HG03139 (cell line): ENCODE measurements around the gene ARHGAP45.

Experiments used
- ATAC-seq: cut with Tn5 transposase; IDR thresholded peaks from one replicate; pipeline ENCODE4 v1.9.1; 2021; ENCODE audit not compliant: unreplicated experiment

ARHGAP45 gene

DNA sequence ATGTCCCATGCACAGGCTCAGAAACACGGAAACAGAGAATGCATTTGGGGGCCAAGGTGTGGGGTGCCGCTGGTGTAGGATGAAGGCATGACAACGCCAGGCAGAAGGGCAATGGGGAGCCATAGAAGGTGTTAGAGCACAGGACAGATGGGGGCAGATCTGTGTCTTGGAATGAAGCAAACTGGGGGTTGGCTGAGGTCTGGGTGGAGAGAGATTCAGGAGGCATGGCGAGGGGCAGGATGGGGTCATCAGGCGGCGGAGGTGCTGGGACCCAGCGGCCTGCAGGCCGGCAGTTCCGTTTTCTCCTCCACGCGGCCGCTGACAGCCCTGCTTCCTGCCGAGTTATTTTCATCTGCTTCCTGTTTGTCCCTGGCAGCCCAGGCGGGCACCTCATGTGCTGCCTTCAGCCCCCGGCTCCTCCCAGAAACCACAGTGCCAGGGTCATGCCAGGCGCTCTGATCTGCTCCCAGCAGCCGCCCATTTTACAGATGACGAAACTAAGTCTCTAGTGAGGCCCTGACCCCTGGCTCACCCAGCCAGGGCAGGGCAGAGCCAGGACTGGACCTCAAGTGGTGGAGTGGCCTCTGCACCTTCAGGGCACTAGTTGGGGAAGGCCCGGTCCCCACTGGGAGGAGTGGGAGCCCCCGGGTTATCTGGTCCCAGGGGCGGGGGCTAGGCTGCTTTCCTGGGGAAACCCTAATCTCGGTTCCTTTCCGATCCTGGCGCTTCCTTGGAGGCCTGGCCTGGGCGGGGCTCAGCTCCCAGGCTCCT, 2.2 kb downstream of the ARHGAP45 start:
- no peak for ATAC-seq

DNA sequence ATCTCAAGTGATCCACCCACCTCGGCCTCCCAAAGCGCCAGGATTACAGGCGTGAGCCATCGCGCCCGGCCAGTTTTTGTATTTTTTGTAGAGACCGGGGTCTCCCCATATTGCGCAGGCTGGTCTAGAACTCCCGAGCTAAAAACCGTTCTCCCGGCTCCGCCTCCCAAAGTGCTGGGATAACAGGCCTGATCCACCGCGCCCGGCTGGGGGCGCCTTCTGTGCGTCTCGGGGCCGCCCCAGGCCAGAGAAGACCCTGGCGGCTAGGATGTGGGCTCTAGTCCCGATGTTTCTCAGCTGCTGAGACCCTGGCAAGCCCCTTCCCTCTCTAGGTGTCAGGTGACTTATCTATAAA, 3.6 kb downstream of the ARHGAP45 start:
- ATAC-seq = no peak

DNA sequence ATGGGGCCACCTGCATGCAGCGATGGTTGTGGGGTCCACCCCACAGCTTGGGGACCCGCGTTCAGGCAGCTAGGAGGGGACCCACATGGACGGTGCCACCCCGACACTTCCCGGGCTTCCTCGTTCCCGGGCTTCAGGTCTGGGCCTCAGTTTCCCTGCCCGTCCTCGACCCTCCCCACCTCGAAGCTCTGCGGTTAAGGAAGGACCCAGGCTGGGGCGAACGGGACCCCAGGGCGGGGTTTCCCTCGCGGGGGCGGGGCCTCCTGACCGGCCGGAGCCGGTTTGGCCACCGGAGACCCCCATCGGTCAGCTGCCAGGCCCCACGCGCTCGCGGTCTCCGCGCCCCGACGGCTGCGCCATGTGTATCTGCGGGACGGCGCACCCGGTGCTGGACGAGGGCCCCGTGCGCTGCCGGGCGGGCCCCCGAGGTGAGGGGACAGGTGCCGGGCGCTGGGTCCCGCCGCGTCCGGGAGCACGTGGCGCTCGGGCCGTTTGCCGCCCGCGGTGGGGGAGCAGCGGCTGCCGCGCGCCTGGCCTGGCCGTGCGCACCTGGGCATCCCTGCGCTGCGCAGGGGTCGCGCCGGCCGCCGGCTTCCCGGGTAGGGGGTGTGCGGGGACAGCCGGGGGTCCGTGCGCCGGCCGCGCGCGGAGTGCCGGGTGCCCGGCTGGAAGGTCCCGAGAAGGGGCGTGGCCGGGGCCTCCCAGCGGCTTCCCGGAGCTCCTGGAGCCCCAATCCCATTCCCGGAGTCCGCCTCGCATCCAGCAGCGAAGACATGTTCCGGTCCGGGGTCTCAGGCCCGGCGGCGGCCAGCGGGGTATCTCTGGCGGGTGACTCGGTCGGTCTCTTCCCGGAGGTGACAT, 4.2 kb downstream of the ARHGAP45 start:
- ATAC-seq = no peak

DNA sequence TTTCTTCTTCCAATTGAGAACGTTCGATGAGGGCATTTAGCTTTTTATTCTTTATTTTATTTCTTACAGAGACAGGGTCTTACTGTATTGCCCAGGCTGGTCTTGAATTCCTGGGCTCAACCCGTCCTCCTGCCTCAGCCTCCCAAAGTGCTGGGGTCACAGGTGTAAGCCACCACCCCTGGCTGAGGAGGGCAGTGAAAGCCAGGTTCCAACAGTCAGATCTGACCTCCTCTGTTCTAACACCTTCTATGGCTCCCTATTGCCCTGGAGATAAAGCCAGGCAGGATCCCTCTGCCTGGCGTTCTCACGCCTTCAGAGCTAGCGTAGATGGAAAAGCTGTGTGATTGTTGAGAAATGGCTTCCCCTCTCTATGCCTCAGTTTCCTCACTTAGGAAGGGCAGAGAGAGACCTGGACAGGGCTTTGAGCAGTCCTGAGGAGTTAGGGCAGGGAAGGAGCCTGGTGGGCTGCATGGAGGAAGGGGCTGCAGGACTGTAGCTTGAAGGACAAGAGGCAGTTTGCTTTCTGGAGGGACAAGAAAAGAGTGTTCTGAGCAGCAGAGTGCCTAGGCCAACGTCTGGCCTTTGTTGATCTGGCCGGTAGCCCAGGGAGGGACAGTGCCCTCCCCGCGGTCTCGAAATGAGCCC, 5.5 kb downstream of the ARHGAP45 start:
- ATAC-seq = no peak

DNA sequence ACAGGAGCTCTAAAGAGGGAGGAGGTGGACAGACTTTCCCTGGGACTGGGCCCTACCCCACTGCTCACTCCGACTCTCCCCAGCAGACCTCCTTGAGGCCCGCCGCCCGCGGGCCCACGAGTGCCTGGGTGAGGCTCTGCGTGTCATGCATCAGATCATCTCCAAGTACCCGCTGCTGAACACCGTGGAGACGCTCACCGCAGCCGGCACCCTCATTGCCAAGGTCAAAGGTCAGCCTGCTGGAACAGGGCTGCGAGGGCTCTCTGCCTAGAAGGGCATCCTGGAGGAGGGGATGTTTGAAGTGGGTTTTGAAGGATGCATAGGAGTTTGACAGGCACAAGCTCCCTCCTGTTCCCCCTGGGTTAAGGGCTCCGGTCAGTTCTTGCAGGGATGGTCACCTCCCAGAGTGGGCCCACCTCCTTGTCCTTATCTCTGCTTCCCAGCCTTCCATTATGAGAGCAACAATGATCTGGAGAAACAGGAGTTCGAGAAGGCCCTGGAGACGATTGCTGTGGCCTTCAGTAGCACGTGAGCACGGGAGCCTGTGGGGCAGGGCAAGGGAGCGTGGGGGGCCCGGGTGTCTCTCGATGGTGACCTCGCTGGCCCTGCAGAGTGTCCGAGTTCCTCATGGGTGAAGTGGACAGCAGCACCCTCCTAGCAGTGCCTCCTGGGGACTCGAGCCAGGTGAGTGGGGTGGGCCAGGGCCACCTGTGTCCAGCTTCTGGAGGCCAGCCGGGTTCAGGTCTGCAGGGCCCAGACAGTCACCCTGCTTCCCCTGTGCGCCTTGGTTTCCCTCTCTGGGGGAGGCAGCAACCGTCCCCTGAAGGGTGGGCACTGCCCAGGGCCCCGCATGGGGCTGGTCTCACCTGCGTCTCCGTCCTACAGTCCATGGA, 6.3 kb downstream of the ARHGAP45 start:
- ATAC-seq = no peak

DNA sequence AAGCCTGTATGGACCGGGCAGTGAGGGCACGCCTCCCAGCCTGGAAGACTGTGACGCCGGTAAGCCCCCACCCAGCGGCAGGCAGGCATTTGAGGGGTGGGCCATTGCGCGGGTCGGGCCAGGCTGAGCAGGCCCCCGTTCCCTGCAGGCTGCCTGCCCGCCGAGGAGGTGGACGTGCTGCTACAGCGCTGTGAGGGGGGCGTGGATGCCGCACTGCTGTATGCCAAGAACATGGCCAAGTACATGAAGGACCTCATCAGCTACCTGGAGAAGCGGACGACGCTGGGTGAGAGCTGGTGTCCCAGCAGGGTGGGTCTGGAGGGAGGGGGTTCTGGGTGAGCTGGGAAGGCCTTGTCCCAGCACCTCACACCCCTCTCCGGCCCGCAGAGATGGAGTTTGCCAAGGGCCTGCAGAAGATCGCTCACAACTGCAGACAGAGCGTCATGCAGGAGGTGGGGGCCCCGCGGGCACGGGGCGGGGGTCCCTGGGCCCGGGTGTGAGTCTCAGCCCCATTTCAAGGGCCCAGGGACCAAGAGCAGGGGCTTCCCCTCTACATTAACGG, 7.1 kb downstream of the ARHGAP45 start:
- ATAC-seq = no peak

DNA sequence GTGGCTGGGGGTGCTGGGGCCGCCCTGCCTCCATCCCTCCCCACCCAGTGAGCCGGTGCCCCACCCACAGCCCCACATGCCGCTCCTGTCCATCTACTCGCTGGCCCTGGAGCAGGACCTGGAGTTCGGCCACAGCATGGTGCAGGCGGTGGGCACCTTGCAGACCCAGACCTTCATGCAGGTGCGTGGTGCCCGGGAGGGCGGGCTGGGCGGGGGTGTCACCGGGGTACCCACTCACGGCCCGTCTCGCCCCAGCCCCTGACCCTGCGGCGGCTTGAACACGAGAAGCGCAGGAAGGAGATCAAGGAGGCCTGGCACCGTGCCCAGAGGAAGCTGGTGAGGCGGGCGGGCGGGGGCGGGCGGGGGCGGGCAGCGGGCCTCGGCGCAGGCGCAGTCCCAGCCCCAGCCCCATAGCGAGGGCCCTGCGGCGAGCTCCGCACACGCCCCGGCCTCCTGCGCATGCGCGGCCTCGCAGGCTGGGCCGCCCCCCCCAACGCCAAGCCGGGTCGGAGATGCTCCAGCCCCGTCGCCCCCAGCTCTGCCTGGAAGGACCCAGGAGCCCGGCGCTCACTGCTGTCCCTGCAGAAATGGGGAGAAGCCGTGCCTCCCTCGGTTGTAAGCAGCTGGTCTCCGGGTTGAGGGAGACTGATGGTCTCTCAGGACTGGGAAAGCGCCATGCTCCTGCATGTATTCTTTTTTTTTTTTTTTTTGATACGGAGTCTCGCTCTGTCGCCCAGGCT, 7.7 kb downstream of the ARHGAP45 start:
- ATAC-seq = no peak

DNA sequence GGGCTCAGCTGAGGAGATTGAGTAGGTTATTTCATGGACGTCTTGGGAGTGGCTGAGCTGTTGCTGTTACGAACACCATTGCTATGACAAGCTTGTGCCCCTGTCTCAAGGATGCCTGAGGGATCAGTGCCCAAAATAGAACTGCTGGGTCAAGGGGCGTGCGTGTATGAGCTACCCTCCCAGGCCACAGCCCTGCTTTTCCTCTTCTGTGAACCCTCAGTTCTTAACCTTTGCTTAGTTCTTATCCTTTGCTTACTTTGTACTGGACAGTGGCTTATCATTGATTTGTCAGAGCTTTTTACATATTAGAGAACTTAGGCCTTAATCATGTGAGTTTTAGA, 9.0 kb downstream of the ARHGAP45 start:
- ATAC-seq = no peak

DNA sequence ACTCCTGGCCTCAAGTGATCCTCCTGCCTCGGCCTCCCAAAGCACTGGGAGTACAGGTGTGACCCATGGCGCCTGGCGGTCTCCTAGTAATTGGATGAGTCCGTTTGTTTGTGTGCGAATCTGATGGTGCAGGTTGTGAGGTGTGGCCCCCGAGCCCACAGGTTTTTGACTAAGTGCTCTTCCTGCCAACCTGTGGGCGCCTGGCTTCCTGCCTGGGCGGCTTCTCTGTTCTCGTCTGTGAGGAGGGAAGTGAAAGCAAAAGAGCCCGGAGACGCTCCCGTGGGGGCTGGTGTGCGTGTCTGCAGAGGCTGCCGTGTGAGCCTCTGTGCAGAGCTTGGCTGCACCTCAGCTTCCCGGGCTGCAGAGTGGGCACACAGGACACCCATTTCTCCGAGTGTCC, 10.0 kb downstream of the ARHGAP45 start:
- ATAC-seq = peak; percentile 54

DNA sequence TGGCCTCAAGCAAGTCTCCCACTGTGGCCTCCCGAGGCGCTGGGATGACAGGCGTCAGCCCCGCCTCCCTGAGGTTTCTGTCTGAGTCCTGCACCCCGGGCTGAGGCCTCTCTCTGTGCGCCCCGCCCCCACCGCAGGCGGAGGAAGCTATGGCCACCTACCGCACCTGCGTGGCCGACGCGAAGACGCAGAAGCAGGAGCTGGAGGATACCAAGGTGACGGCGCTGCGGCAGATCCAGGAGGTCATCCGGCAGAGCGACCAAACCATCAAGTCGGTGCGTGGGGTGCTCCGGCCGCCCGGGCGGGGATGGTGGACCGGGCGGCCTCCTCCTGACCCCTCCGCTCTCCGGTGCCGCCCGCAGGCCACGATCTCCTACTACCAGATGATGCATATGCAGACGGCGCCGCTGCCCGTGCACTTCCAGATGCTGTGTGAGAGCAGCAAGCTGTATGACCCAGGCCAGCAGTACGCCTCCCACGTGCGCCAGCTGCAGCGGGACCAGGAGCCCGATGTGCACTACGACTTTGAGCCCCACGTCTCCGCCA, 12.7 kb downstream of the ARHGAP45 start:
- no peak for ATAC-seq

DNA sequence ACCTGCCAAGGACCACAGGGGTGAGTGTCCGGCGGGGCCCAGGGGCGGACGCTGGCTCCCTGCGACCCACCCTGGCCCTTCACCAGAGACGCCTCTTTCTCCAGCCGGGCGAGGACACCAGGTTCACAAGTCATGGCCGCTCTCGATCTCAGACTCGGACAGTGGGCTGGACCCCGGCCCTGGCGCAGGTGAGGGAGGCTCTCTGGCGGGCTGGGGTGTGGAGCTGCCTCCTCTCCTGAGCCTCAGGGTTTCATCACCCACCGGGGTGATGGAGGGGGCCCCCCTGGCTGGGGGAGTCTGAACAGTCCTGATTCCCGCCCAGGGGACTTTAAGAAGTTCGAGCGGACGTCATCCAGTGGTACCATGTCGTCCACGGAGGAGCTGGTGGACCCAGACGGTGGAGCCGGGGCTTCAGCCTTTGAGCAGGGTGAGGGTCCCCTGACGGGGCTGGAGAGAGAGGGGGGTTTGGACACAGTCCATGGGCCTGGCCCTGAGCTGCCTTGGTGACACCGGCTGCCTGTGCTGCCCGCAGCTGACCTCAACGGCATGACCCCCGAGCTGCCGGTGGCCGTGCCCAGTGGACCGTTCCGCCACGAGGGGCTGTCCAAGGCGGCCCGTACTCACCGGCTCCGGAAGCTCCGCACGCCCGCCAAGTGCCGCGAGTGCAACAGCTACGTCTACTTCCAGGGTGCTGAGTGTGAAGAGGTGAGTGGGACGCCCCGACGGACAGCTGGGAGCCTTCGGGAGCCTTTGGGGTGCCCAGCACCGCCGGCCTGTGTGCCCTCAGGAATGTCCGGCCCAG, 13.6 kb downstream of the ARHGAP45 start:
- no peak for ATAC-seq

DNA sequence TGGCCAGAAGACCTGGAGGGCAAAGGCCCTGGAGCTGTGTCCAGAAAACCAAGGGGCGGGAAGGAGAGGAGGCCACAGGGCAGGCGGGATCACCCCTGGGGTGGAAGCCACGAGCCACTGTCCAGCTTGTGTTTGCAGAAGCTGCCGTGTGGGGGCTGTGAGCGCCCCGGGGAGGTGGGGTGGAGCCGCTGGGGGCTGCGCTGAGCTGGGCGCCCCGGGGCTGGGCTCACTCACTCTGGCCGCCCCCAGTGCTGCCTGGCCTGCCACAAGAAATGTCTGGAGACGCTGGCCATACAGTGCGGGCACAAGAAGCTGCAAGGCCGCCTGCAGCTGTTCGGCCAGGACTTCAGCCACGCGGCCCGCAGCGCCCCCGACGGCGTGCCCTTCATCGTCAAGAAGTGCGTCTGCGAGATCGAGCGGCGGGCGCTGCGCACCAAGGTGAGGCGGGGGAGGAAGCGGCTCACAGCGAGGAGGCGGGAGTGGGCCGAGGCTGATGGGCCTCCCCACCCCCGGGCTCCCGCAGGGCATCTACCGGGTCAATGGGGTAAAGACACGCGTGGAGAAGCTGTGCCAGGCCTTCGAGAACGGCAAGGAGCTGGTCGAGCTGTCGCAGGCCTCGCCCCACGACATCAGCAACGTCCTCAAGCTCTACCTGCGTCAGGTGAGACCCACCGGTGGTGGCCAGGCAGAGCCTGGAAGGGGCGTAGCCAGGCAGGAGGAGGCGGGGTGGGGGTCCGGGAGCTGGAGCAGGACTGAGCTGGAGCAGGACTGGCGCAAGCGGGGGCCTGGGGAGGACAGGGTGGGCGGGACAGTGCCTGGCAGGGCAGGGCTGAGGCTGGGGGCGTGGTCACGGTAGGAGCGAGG, 14.6 kb downstream of the ARHGAP45 start:
- no peak for ATAC-seq

DNA sequence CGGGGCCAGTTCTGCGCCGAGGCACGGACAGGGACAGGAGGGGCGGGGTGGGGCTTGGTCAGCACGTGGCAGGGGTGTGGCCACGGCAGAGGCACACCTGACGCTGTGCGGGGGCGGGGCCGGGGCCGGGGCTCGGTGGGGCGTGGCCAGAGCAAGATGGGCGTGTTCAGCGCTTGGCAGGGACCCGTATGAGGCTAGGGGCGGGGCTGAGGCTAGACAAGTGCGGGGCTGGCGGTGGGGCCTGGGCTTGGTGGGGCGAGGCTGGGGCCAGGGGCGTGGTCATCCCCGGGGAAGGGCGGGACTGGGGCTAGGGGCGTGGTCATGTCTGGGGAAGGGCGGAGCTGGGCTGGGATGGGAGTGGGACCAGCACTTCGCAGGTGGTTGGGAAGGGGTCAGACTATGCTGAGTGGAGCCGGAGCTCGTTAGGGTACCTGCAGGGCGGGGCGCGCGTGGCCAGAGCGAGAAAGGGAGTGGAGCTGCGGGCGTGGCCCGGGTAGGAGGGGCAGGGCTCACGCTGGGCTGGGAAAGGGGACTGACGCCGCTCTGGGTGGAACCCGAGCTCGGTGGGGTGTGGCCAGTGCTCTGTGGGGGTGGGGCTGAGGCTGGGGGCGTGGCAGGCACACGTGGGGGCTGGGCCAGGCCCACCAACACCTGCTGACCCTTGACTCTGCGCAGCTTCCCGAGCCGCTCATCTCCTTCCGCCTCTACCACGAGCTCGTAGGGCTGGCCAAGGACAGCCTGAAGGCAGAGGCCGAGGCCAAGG, 15.4 kb downstream of the ARHGAP45 start:
- ATAC-seq = no peak

DNA sequence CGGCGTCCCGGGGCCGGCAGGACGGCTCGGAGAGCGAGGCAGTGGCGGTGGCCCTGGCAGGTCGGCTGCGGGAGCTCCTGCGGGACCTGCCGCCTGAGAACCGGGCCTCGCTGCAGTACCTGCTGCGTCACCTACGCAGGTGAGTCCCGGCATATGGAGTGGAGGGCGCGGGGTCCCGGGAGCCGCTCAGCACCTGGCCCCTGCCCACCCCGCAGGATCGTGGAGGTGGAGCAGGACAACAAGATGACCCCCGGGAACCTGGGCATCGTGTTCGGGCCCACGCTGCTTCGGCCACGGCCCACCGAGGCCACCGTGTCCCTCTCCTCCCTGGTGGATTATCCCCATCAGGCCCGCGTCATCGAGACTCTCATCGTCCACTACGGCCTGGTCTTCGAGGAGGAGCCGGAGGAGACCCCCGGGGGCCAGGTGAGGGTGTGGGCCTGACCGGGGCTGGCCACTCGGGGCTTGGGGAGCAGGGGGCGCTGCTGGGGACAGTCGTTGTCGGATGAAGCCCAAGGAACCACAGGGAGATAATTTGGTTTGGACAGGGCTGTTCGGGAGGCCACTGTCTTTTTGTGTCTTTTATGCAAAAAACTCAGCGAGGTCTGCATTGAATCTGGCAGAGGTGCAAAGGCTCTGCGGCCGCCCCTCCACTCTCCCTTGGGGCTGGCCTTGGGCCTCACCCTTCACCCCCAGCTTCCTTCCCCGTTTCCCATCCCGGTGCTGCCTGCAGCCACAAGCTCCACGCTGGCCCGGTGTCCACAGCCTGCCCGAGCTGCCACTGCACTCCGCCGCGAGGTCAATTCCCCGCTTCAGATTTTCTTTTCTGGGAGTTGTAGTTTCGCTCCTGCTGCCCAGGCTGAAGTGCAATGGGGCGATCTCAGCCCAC, 16.2 kb downstream of the ARHGAP45 start:
- ATAC-seq = no peak

DNA sequence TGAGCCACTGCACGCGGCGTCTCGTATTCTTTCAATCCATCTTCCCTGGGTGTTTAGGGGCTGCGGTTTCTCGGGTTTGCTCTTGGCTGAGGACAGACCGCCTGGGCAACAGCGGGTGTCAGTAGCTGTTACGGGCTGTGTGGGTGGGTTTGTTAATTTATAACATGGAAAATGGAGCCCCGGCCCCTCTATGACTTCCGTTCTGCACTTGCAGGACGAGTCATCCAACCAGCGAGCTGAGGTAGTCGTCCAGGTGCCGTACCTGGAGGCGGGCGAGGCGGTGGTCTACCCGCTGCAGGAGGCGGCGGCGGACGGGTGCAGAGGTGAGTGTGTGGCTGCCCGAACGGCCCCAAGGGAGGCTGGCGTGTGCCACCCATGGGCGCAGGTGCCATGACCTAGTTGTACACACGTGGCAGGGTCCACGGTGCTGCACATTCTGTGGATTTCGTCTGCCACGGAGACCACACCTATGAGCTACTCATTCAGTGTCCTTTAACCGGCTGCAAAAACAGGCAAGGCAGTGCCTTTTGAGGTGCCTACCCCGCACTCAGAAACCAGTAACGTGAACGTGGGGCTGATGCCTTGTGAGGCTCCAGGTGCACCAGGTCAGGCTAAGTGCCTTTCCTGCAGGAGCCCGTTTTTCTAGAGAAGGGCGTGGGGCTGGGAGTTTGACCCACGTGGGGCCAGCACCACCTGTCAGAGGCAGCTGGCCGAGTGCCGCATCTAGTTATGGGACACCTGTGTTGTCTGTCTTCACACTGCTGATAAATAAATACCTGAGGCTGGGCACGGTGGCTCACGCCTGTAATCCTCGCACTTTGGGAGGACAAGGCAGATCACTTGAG, 17.3 kb downstream of the ARHGAP45 start:
- ATAC-seq = no peak
